Smooth muscle cell (in vitro differentiated cells): ENCODE results near the gene ERP29. TPM values are rescaled to one million over a fixed set of nuclear protein-coding genes. Genes with fewer than 3 reads are reported as not detected.

ENCODE experiments used
- DNase-seq: peaks from one replicate; lab custom pipeline; 2025; ENCODE audit not compliant: unreplicated experiment; lab: John Stamatoyannopoulos, UW
- H2AFZ ChIP-seq: fragments of 200-600 bp; sonication (generic); 2 replicates; pipeline ENCODE4 v1.6.0; 2016; ENCODE audit warnings: antibody characterized with exemption, low read depth, mild to moderate bottlenecking
- H3F3A ChIP-seq: fragments of 200-600 bp; sonication (generic); 2 replicates; pipeline ENCODE4 v1.6.0; 2017; ENCODE audit warnings: antibody characterized with exemption, low read depth
- H3K27ac ChIP-seq: fragments of 200-600 bp; sonication (generic); 2 replicates; pipeline ENCODE4 v1.5.1; 2016; ENCODE audit warnings: low read depth, mild to moderate bottlenecking
- H3K27me3 ChIP-seq: fragments of 200-600 bp; sonication (generic); 2 replicates; pipeline ENCODE4 v1.6.1; 2016; ENCODE audit warnings: low read depth, mild to moderate bottlenecking
- H3K36me3 ChIP-seq: fragments of 200-600 bp; sonication (generic); 2 replicates; pipeline ENCODE4 v1.5.1; 2016; ENCODE audit warnings: low read depth
- H3K4me1 ChIP-seq: fragments of 200-600 bp; sonication (generic); 2 replicates; pipeline ENCODE4 v1.5.1; 2016; ENCODE audit warnings: low read depth
- H3K4me2 ChIP-seq: fragments of 200-600 bp; sonication (generic); 2 replicates; pipeline ENCODE4 v1.6.0; 2016; ENCODE audit warnings: mild to moderate bottlenecking
- H3K4me3 ChIP-seq: fragments of 200-600 bp; sonication (generic); 2 replicates; pipeline ENCODE4 v1.5.1; 2016; ENCODE audit warnings: mild to moderate bottlenecking
- H3K79me2 ChIP-seq: fragments of 200-600 bp; sonication (generic); 2 replicates; pipeline ENCODE4 v1.6.0; 2016; ENCODE audit warnings: low read depth, mild to moderate bottlenecking
- H3K9ac ChIP-seq: fragments of 200-600 bp; sonication (generic); 2 replicates; pipeline ENCODE4 v1.6.0; 2016; ENCODE audit warnings: low read depth
- H3K9me3 ChIP-seq: fragments of 200-600 bp; sonication (generic); replicated peaks from 2 replicates; pipeline ENCODE4 v1.5.1; 2016; ENCODE audit warnings: low read depth
- H4K20me1 ChIP-seq: fragments of 200-600 bp; sonication (generic); 2 replicates; pipeline ENCODE4 v1.6.0; 2016; ENCODE audit warnings: low read depth
- CTCF ChIP-seq: fragments of 200-600 bp; sonication (generic); IDR thresholded peaks from 2 replicates; pipeline ENCODE4 v1.5.1; 2017; ENCODE audit warnings: borderline replicate concordance, mild to moderate bottlenecking, antibody characterized with exemption; ENCODE audit not compliant: insufficient read depth, poor library complexity, severe bottlenecking
- WGBS: methylation state at CpG from one replicate; pipeline ENCODE4 v1.1.7; 2016; ENCODE audit warnings: low lambda C conversion rate; 5-methylcytosine and 5-hydroxymethylcytosine counted together
- polyA plus RNA-seq: library from polyadenylated mRNA; unstranded; fragments of >200 nt; fragmentation: Nextera tagmentation; extraction: Ambion mirVana; gene quantifications from 2 replicates; pipeline ENCODE4 v1.2.1, GENCODE V29; 2016
- total RNA-seq: library from RNA; depleted of rRNA; stranded (reverse); fragments of >200 nt; gene quantifications from 2 replicates; pipeline ENCODE4 v1.2.3, GENCODE V29; 2014

The ERP29 gene
- total and polyA plus RNA-seq, 2 experiments from 2014 or later: 44.2 to 118 TPM

GRCh38 chr12:111975161-111975931 is 37.9 kb upstream of the ERP29 start:
- 73% methylated on average over 5 of the region's 5 CpGs for WGBS
- DNase-seq: no peak
- H3K36me3 ChIP-seq: peaks cover 7% of the 10 kb centered on the region

GRCh38 chr12:111976291-111976690 is 36.9 kb upstream of the ERP29 start:
- H3K4me3 ChIP-seq: no peak overlapping the region
- H3K4me2 ChIP-seq: no peak overlapping the region
- H4K20me1 ChIP-seq: no peaks in the 10 kb centered on the region
- H3K9me3 ChIP-seq: no peaks in the 10 kb centered on the region
- no peak overlapping the region for H3K27ac ChIP-seq
- H3K4me1 ChIP-seq: no peaks in the 10 kb centered on the region
- no peak for TF ChIP-seq CTCF
- H3K36me3 ChIP-seq: peaks cover 5% of the 10 kb centered on the region
- H3F3A ChIP-seq: no peaks in the 10 kb centered on the region
- H3K27me3 ChIP-seq: no peaks in the 10 kb centered on the region
- no peaks in the 10 kb centered on the region for H3K79me2 ChIP-seq
- no peak overlapping the region for H3K9ac ChIP-seq
- 96% methylated on average over 6 of the region's 6 CpGs for WGBS
- no peak for DNase-seq
- no peak overlapping the region for H2AFZ ChIP-seq

More at GRCh38 chr12:111975161-111975931, 37.9 kb upstream of the ERP29 start:
- Histone ChIP-seq H3K4me2 (peak overlapping the region; percentile 3), H4K20me1 (no peaks in the 10 kb centered on the region), H3K4me3 (no peak overlapping the region), H3K9ac (no peak overlapping the region), H3K4me1 (no peaks in the 10 kb centered on the region), H3K27me3 (no peaks in the 10 kb centered on the region), H2AFZ (no peak overlapping the region), H3F3A (no peaks in the 10 kb centered on the region), H3K27ac (no peak overlapping the region), H3K79me2 (no peaks in the 10 kb centered on the region), H3K9me3 (peaks cover 4% of the 10 kb centered on the region)
- no peak for TF ChIP-seq CTCF

- H3K9me3 ChIP-seq: no peaks in the 10 kb centered on the region
- DNase-seq: no peak
- no peaks in the 10 kb centered on the region for H3K79me2 ChIP-seq
- H4K20me1 ChIP-seq: no peaks in the 10 kb centered on the region
- no peak overlapping the region for H3K27ac ChIP-seq
- no peaks in the 10 kb centered on the region for H3K36me3 ChIP-seq
- TF ChIP-seq CTCF: no peak
- no peak overlapping the region for H3K4me2 ChIP-seq
- no peaks in the 10 kb centered on the region for H3F3A ChIP-seq
- no peaks in the 10 kb centered on the region for H3K27me3 ChIP-seq
- H2AFZ ChIP-seq: no peak overlapping the region
- no peaks in the 10 kb centered on the region for H3K4me1 ChIP-seq
- H3K9ac ChIP-seq: no peak overlapping the region
- no peak overlapping the region for H3K4me3 ChIP-seq
Measured at GRCh38 chr12:111976860-111977259, 36.4 kb upstream of the ERP29 start.

GRCh38 chr12:111978545-111978944 is 34.7 kb upstream of the ERP29 start:
- Histone ChIP-seq H3K4me1 (no peaks in the 10 kb centered on the region), H3K79me2 (no peaks in the 10 kb centered on the region), H3K27ac (no peak overlapping the region), H3K36me3 (no peaks in the 10 kb centered on the region), H3K4me3 (no peak overlapping the region), H3K27me3 (no peaks in the 10 kb centered on the region), H3K9ac (no peak overlapping the region), H3K4me2 (no peak overlapping the region), H4K20me1 (no peaks in the 10 kb centered on the region), H2AFZ (no peak overlapping the region), H3F3A (no peaks in the 10 kb centered on the region), H3K9me3 (no peaks in the 10 kb centered on the region)
- DNase-seq: no peak
- no peak for TF ChIP-seq CTCF
